Keratinocyte (primary cell): ENCODE data around the gene VMP1. TPM values are rescaled to one million over a fixed set of nuclear protein-coding genes. Genes with fewer than 3 reads are reported as not detected.

ENCODE experiments used
- DNase-seq: peaks from one replicate; pipeline ENCODE4 v3.0.0-alpha.2; 2011; ENCODE audit warnings: low read depth, missing footprints, low spot score
- FAIRE-seq: peaks from 2 replicates; lab custom pipeline; 2011; peaks lifted over from hg19 to GRCh38; lab: Jason Lieb, UNC
- H2AFZ ChIP-seq: 2 replicates; pipeline ENCODE4 v1.6.0; 2012; ENCODE audit warnings: low read length, control low read depth, inconsistent platforms; ENCODE audit not compliant: control insufficient read depth
- H3K27ac ChIP-seq: 2 replicates; pipeline ENCODE4 v1.5.1; 2011; ENCODE audit warnings: low read length; ENCODE audit not compliant: control insufficient read depth, insufficient read depth
- H3K27me3 ChIP-seq: 3 replicates; pipeline ENCODE4 v1.6.0; 2011; ENCODE audit warnings: low read length; ENCODE audit not compliant: control insufficient read depth, insufficient read depth; ENCODE audit errors: extremely low read depth
- H3K36me3 ChIP-seq, 2 experiments: 2 replicates in 1 of 2; 3 replicates in 1 of 2; pipeline ENCODE4 v1.5.1; 2011; ENCODE audit warnings: low read length in 2 of 2, mild to moderate bottlenecking in 1 of 2; ENCODE audit not compliant: control insufficient read depth in 2 of 2, insufficient read depth in 2 of 2; ENCODE audit errors: extremely low read depth in 1 of 2
- H3K4me1 ChIP-seq: 3 replicates; pipeline ENCODE4 v1.5.1; 2011; ENCODE audit warnings: low read length; ENCODE audit not compliant: control insufficient read depth, insufficient read depth; ENCODE audit errors: extremely low read depth
- H3K4me2 ChIP-seq: 3 replicates; pipeline ENCODE4 v1.6.0; 2011; ENCODE audit warnings: low read depth, low read length; ENCODE audit not compliant: control insufficient read depth, insufficient read depth; ENCODE audit errors: extremely low read depth
- H3K4me3 ChIP-seq, 3 experiments: fragments of 200-600 bp in 1 of 3; sonication (generic) in 1 of 3; 2 replicates in 2 of 3; 3 replicates in 1 of 3; pipeline ENCODE4 v1.5.1; 2011 to 2016; ENCODE audit warnings: low read length in 3 of 3, mild to moderate bottlenecking in 3 of 3, control low read depth in 2 of 3, inconsistent platforms in 1 of 3, low read depth in 1 of 3, mixed read lengths in 1 of 3, mixed run types in 1 of 3, moderate library complexity in 1 of 3; ENCODE audit not compliant: control insufficient read depth in 2 of 3, insufficient read depth in 2 of 3; ENCODE audit errors: extremely low read depth in 1 of 3
- H3K79me2 ChIP-seq: 2 replicates; pipeline ENCODE4 v1.6.0; 2012; ENCODE audit warnings: low read length; ENCODE audit not compliant: control insufficient read depth, insufficient read depth
- H3K9ac ChIP-seq: 3 replicates; pipeline ENCODE4 v1.6.0; 2011; ENCODE audit warnings: low read length; ENCODE audit not compliant: control insufficient read depth, insufficient read depth; ENCODE audit errors: extremely low read depth
- H3K9me1 ChIP-seq: 3 replicates; pipeline ENCODE4 v1.6.0; 2011; ENCODE audit warnings: low read length; ENCODE audit not compliant: control insufficient read depth, insufficient read depth; ENCODE audit errors: extremely low read depth
- H3K9me3 ChIP-seq: 2 replicates; pipeline ENCODE4 v1.5.1; 2012; ENCODE audit warnings: low read depth, low read length; ENCODE audit not compliant: control insufficient read depth
- H4K20me1 ChIP-seq: 3 replicates; pipeline ENCODE4 v1.6.0; 2011; ENCODE audit warnings: low read length; ENCODE audit not compliant: control insufficient read depth, insufficient read depth; ENCODE audit errors: extremely low read depth
- EZH2 ChIP-seq: IDR thresholded peaks from one replicate; pipeline ENCODE4 v1.6.1; 2012; ENCODE audit warnings: inconsistent platforms, mild to moderate bottlenecking, low read length, moderate library complexity
- dilution Hi-C: fragments of 300-500 bp; cut with MboI; formaldehyde crosslinking; loops from one replicate; pipeline ENCODE4 v1.7.0; 2020; ENCODE audit warnings: low sequenced_read_pairs; ENCODE audit not compliant: extremely low pct_ligation_motif_present
- polyA plus RNA-seq, 5 experiments: library from polyadenylated mRNA; depleted of rRNA in 3 of 5; stranded (reverse) in 3 of 5; stranded (forward) in 1 of 5; unstranded in 1 of 5; fragments of >200 nt; gene quantifications; 1 replicate in 1 of 5; 2 replicates in 3 of 5; 3 replicates in 1 of 5; pipeline versions ENCODE4 v1.2.1 to v1.2.3, GENCODE V29; 2011 to 2012; ENCODE audit warnings: missing spikeins in 2 of 5, low read depth in 1 of 5, low replicate concordance in 1 of 5
- TF ChIP-seq, protein P1 (sequence below), 3 experiments: IDR thresholded peaks in 1 of 3; conservative IDR thresholded peaks in 1 of 3; optimal IDR thresholded peaks in 1 of 3; 2 replicates in 2 of 3; 3 replicates in 1 of 3; pipeline versions ENCODE3 to v1.5.1; 2011; ENCODE audit warnings: low read length in 3 of 3, mild to moderate bottlenecking in 3 of 3, moderate library complexity in 2 of 3, control low read depth in 1 of 3, inconsistent platforms in 1 of 3; ENCODE audit not compliant: insufficient read depth in 2 of 3; ENCODE audit errors: extremely low read depth in 1 of 3

The VMP1 gene
- polyA plus RNA-seq, 1 donor (not counting 4 experiments of a cell fraction or from before 2014, with no cell fraction given), result 303 TPM

- FAIRE-seq, result no peak
Observed at GRCh38 chr17:59800530-59800942, 93.1 kb downstream of the VMP1 start.

GRCh38 chr17:59802160-59802559 lies 94.7 kb downstream of the VMP1 start:
- H4K20me1 ChIP-seq, result no peaks in the 10 kb centered on the region
- no peak overlapping the region for H3K4me3 ChIP-seq
- no peak for DNase-seq
- H3K79me2 ChIP-seq, result no peaks in the 10 kb centered on the region
- no peak overlapping the region for H3K4me2 ChIP-seq
- no peak overlapping the region for H2AFZ ChIP-seq
- no peak for TF ChIP-seq EZH2
- TF ChIP-seq, protein P1, sequence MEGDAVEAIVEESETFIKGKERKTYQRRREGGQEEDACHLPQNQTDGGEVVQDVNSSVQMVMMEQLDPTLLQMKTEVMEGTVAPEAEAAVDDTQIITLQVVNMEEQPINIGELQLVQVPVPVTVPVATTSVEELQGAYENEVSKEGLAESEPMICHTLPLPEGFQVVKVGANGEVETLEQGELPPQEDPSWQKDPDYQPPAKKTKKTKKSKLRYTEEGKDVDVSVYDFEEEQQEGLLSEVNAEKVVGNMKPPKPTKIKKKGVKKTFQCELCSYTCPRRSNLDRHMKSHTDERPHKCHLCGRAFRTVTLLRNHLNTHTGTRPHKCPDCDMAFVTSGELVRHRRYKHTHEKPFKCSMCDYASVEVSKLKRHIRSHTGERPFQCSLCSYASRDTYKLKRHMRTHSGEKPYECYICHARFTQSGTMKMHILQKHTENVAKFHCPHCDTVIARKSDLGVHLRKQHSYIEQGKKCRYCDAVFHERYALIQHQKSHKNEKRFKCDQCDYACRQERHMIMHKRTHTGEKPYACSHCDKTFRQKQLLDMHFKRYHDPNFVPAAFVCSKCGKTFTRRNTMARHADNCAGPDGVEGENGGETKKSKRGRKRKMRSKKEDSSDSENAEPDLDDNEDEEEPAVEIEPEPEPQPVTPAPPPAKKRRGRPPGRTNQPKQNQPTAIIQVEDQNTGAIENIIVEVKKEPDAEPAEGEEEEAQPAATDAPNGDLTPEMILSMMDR (optimal IDR thresholded peaks at IDR 0.05 in 1 of 3, IDR thresholded peaks at IDR 0.05 in 1 of 3, conservative IDR thresholded peaks at IDR 0.05 in 1 of 3; ENCODE audit: extremely low read depth in 1 of 3, insufficient read depth in 2 of 3, low read length in 3 of 3), result no peak
- H3K27me3 ChIP-seq, result no peaks in the 10 kb centered on the region
- no peaks in the 10 kb centered on the region for H3K9me3 ChIP-seq
- H3K27ac ChIP-seq, result no peak overlapping the region
- no peaks in the 10 kb centered on the region for H3K4me1 ChIP-seq
- H3K9me1 ChIP-seq, result no peaks in the 10 kb centered on the region
- dilution Hi-C loops, result no loop called here
- no peak overlapping the region for H3K9ac ChIP-seq
- no peaks in the 10 kb centered on the region for H3K36me3 ChIP-seq
- no peak for FAIRE-seq

More at GRCh38 chr17:59800530-59800942, 93.1 kb downstream of the VMP1 start:
- no peaks in the 10 kb centered on the region for H3K79me2 ChIP-seq
- H3K27me3 ChIP-seq, result no peaks in the 10 kb centered on the region
- H3K4me3 ChIP-seq, result no peak overlapping the region
- TF ChIP-seq, protein P1 (optimal IDR thresholded peaks at IDR 0.05 in 1 of 3, IDR thresholded peaks at IDR 0.05 in 1 of 3, conservative IDR thresholded peaks at IDR 0.05 in 1 of 3; ENCODE audit: extremely low read depth in 1 of 3, insufficient read depth in 2 of 3, low read length in 3 of 3), result no peak
- no peak for TF ChIP-seq EZH2
- no peak overlapping the region for H3K27ac ChIP-seq
- H2AFZ ChIP-seq, result no peak overlapping the region
- dilution Hi-C loops, result no loop called here
- no peak overlapping the region for H3K4me2 ChIP-seq
- no peak for DNase-seq
- H4K20me1 ChIP-seq, result no peaks in the 10 kb centered on the region
- H3K9ac ChIP-seq, result no peak overlapping the region
- H3K4me1 ChIP-seq, result no peaks in the 10 kb centered on the region
- H3K9me3 ChIP-seq, result no peaks in the 10 kb centered on the region
- H3K36me3 ChIP-seq, result no peaks in the 10 kb centered on the region
- no peaks in the 10 kb centered on the region for H3K9me1 ChIP-seq
